Liver (tissue), 3 donors: ENCODE data around the gene SIM2.

Source experiments
- CTCF ChIP-seq: fragments of 150-350 bp; IDR thresholded peaks from 2 replicates; pipeline ENCODE4 v1.5.1; 2017; ENCODE audit warnings: improper control_type of control experiment, low read depth, low read length; ENCODE audit not compliant: missing input control
- GABPA ChIP-seq, 2 donors: IDR thresholded peaks in 1 of 2; conservative IDR thresholded peaks in 1 of 2; 2 replicates each; pipeline ENCODE4 v1.6.1; 2016; ENCODE audit warnings: antibody characterized with exemption in 2 of 2, mild to moderate bottlenecking in 1 of 2, moderate library complexity in 1 of 2
- HNF4G ChIP-seq: IDR thresholded peaks from 2 replicates; pipeline ENCODE4 v1.6.1; 2016; ENCODE audit warnings: antibody characterized with exemption
- MAX ChIP-seq: IDR thresholded peaks from 2 replicates; pipeline ENCODE4 v1.6.1; 2016; ENCODE audit warnings: antibody characterized with exemption
- NR2F2 ChIP-seq: IDR thresholded peaks from 2 replicates; pipeline ENCODE4 v1.6.1; 2016; ENCODE audit warnings: antibody characterized with exemption
- RAD21 ChIP-seq, 2 donors: IDR thresholded peaks; 2 replicates each; pipeline ENCODE4 v1.6.1; 2016; ENCODE audit warnings: antibody characterized with exemption in 2 of 2, mild to moderate bottlenecking in 2 of 2
- SP1 ChIP-seq: IDR thresholded peaks from 2 replicates; pipeline ENCODE4 v1.6.1; 2018; ENCODE audit warnings: antibody characterized with exemption, mild to moderate bottlenecking
- TAF1 ChIP-seq: conservative IDR thresholded peaks from 2 replicates; pipeline ENCODE4 v1.6.1; 2016; ENCODE audit warnings: antibody characterized with exemption, mild to moderate bottlenecking
- donor health status: healthy.
- donor health status: healthy.

- TF ChIP-seq CTCF (no peak), RAD21 (IDR thresholded peaks at IDR 0.05) (no peak), GABPA (IDR thresholded peaks at IDR 0.05 in 1 of 2, conservative IDR thresholded peaks at IDR 0.05 in 1 of 2) (no peak), NR2F2 (no peak), TAF1 (no peak), HNF4G (no peak), MAX (no peak), SP1 (no peak)
Measured at GRCh38 chr21:36678538-36678937, 20.4 kb upstream of the SIM2 start.
